ENCODE results near the gene ZEB1.

The ZEB1 gene

DNA sequence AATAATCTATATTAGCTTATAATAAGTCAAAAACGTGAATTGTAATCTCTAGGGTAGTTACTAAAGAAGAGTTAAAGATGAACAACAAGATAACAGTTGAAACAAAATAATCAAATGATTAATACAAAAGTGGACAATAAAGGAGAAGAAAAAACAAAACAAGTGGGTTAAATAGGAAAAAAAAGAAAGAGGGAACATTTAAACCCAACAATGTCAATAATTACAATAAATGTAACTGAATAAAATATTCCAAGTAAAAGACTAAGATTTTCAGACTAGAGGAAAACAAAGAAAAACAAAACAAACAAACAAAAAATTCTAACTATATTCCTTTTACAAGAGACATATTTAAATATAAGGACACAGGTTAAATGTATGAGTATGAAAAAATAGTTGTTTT lies 38.0 kb upstream of the ZEB1 start:
- no peaks in the 10 kb centered on the region for H3K27me3 ChIP-seq (replicated peaks; ENCODE audit: insufficient read depth, low read length)
- H3K9me3 ChIP-seq (replicated peaks; ENCODE audit: insufficient read depth, low read length) = no peaks in the 10 kb centered on the region; the same call in 1 of the 2 replicates
- no peak overlapping the region for H3K9ac ChIP-seq (ENCODE audit: low read length)
- TF ChIP-seq EZH2phosphoT487 (IDR thresholded peaks at IDR 0.05; ENCODE audit: low read length) = no peak
- TF ChIP-seq, protein P1, sequence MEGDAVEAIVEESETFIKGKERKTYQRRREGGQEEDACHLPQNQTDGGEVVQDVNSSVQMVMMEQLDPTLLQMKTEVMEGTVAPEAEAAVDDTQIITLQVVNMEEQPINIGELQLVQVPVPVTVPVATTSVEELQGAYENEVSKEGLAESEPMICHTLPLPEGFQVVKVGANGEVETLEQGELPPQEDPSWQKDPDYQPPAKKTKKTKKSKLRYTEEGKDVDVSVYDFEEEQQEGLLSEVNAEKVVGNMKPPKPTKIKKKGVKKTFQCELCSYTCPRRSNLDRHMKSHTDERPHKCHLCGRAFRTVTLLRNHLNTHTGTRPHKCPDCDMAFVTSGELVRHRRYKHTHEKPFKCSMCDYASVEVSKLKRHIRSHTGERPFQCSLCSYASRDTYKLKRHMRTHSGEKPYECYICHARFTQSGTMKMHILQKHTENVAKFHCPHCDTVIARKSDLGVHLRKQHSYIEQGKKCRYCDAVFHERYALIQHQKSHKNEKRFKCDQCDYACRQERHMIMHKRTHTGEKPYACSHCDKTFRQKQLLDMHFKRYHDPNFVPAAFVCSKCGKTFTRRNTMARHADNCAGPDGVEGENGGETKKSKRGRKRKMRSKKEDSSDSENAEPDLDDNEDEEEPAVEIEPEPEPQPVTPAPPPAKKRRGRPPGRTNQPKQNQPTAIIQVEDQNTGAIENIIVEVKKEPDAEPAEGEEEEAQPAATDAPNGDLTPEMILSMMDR (IDR thresholded peaks at IDR 0.05; ENCODE audit: low read length) = no peak
- TF ChIP-seq EZH2 (optimal IDR thresholded peaks at IDR 0.05; ENCODE audit: low read depth, low read length) = no peak
- H3K27ac ChIP-seq (ENCODE audit: low read length) = no peak overlapping the region
- H3K4me1 ChIP-seq (ENCODE audit: low read length) = no peaks in the 10 kb centered on the region
- no peak overlapping the region for H2AFZ ChIP-seq (ENCODE audit: low read length)
- H3K36me3 ChIP-seq (replicated peaks; ENCODE audit: insufficient read depth, low read length) = no peaks in the 10 kb centered on the region
- no peak overlapping the region for H3K4me3 ChIP-seq (ENCODE audit: low read length)
- no peaks in the 10 kb centered on the region for H3K79me2 ChIP-seq (ENCODE audit: low read length)
- no peak overlapping the region for H3K4me2 ChIP-seq (ENCODE audit: low read depth, low read length)
- DNase-seq = no peak
- H3F3A ChIP-seq (ENCODE audit: insufficient read depth, low read length) = no peaks in the 10 kb centered on the region
- H3K9me2 ChIP-seq (replicated peaks; ENCODE audit: insufficient read depth, low read length) = no peaks in the 10 kb centered on the region
- H4K20me1 ChIP-seq (ENCODE audit: insufficient read depth, low read length) = no peaks in the 10 kb centered on the region

- Histone ChIP-seq H3K9ac (ENCODE audit: low read length) (no peak overlapping the region), H3K27me3 (replicated peaks; ENCODE audit: insufficient read depth, low read length) (no peaks in the 10 kb centered on the region), H3K79me2 (ENCODE audit: low read length) (no peaks in the 10 kb centered on the region), H3K9me3 (replicated peaks; ENCODE audit: insufficient read depth, low read length) (no peaks in the 10 kb centered on the region), H4K20me1 (ENCODE audit: insufficient read depth, low read length) (no peaks in the 10 kb centered on the region), H3K27ac (ENCODE audit: low read length) (no peak overlapping the region), H3K4me2 (ENCODE audit: low read depth, low read length) (no peak overlapping the region), H3K9me2 (replicated peaks; ENCODE audit: insufficient read depth, low read length) (no peaks in the 10 kb centered on the region), H3K4me1 (ENCODE audit: low read length) (no peaks in the 10 kb centered on the region), H3K36me3 (replicated peaks; ENCODE audit: insufficient read depth, low read length) (no peaks in the 10 kb centered on the region), H2AFZ (ENCODE audit: low read length) (no peak overlapping the region), H3K4me3 (ENCODE audit: low read length) (no peak overlapping the region), H3F3A (ENCODE audit: insufficient read depth, low read length) (no peaks in the 10 kb centered on the region)
- DNase-seq = no peak
- TF ChIP-seq, protein P1 (IDR thresholded peaks at IDR 0.05; ENCODE audit: low read length) = no peak
- TF ChIP-seq EZH2phosphoT487 (IDR thresholded peaks at IDR 0.05; ENCODE audit: low read length) (no peak), EZH2 (optimal IDR thresholded peaks at IDR 0.05; ENCODE audit: low read depth, low read length) (no peak)
These were observed 31.0 kb upstream of the ZEB1 start for GRCh38 chr10:31288001-31288400.

GRCh38 chr10:31288962-31289361 lies 30.1 kb upstream of the ZEB1 start:
- Histone ChIP-seq H4K20me1 (ENCODE audit: insufficient read depth, low read length) (no peaks in the 10 kb centered on the region), H3K79me2 (ENCODE audit: low read length) (no peaks in the 10 kb centered on the region), H3K36me3 (replicated peaks; ENCODE audit: insufficient read depth, low read length) (no peaks in the 10 kb centered on the region), H3K9ac (ENCODE audit: low read length) (no peak overlapping the region), H3K4me2 (ENCODE audit: low read depth, low read length) (no peak overlapping the region), H2AFZ (ENCODE audit: low read length) (no peak overlapping the region), H3F3A (ENCODE audit: insufficient read depth, low read length) (no peaks in the 10 kb centered on the region), H3K4me1 (ENCODE audit: low read length) (no peaks in the 10 kb centered on the region), H3K9me3 (replicated peaks; ENCODE audit: insufficient read depth, low read length) (no peaks in the 10 kb centered on the region), H3K27ac (ENCODE audit: low read length) (no peak overlapping the region), H3K4me3 (ENCODE audit: low read length) (no peak overlapping the region), H3K27me3 (replicated peaks; ENCODE audit: insufficient read depth, low read length) (no peaks in the 10 kb centered on the region), H3K9me2 (replicated peaks; ENCODE audit: insufficient read depth, low read length) (no peaks in the 10 kb centered on the region)
- TF ChIP-seq, protein P1 (IDR thresholded peaks at IDR 0.05; ENCODE audit: low read length) = no peak
- TF ChIP-seq EZH2 (optimal IDR thresholded peaks at IDR 0.05; ENCODE audit: low read depth, low read length) (no peak), EZH2phosphoT487 (IDR thresholded peaks at IDR 0.05; ENCODE audit: low read length) (no peak)
- DNase-seq = no peak
